NT2/D1 (cell line): Measurements from ENCODE around the gene PNPT1.

Source experiments
- DNase-seq: peaks from one replicate; pipeline ENCODE4 v3.0.0-alpha.2; 2011; ENCODE audit warnings: low read depth, low spot score
- H3K27me3 ChIP-seq: 2 replicates; pipeline ENCODE4 v1.6.0; 2011; ENCODE audit warnings: mild to moderate bottlenecking; ENCODE audit not compliant: insufficient read length, insufficient read depth
- H3K36me3 ChIP-seq: 2 replicates; pipeline ENCODE4 v1.6.1; 2011; ENCODE audit warnings: mild to moderate bottlenecking, low read length, mixed read lengths; ENCODE audit not compliant: insufficient read depth, insufficient read length
- H3K4me1 ChIP-seq: 2 replicates; pipeline ENCODE4 v1.5.1; 2011; ENCODE audit not compliant: insufficient read depth, insufficient read length
- H3K4me3 ChIP-seq: 2 replicates; pipeline ENCODE4 v1.5.1; 2011; ENCODE audit warnings: low read depth; ENCODE audit not compliant: insufficient read length
- H3K9ac ChIP-seq: 2 replicates; pipeline ENCODE4 v1.6.0; 2011; ENCODE audit warnings: low read depth; ENCODE audit not compliant: insufficient read length
- H3K9me3 ChIP-seq: 2 replicates; pipeline ENCODE4 v1.5.1; 2011; ENCODE audit warnings: mild to moderate bottlenecking, low read length; ENCODE audit not compliant: insufficient read depth
- SUZ12 ChIP-seq: IDR thresholded peaks from 2 replicates; pipeline ENCODE4 v1.6.1; 2011; ENCODE audit not compliant: insufficient read length, insufficient read depth; ENCODE audit errors: extremely low read depth
- YY1 ChIP-seq: IDR thresholded peaks from 2 replicates; pipeline ENCODE4 v1.6.1; 2011; ENCODE audit not compliant: insufficient read length, insufficient read depth
- ZNF274 ChIP-seq: IDR thresholded peaks from 2 replicates; pipeline ENCODE4 v1.6.1; 2011; ENCODE audit warnings: mild to moderate bottlenecking, low read depth, low read length

PNPT1 gene

GRCh38 chr2:55618275-55619055, 75.2 kb downstream of the PNPT1 start:
- Histone ChIP-seq H3K4me1 (no peaks in the 10 kb centered on the region), H3K36me3 (peaks cover 27% of the 10 kb centered on the region), H3K9me3 (no peaks in the 10 kb centered on the region), H3K27me3 (no peaks in the 10 kb centered on the region), H3K4me3 (peak overlapping the region; percentile 94), H3K9ac (peak overlapping the region; percentile 71)
- DNase-seq: peak; percentile 15
- TF ChIP-seq ZNF274 (no peak), SUZ12 (no peak), YY1 (no peak)

- no peak for DNase-seq
- H3K9me3 ChIP-seq: no peaks in the 10 kb centered on the region
These were observed 75.7 kb downstream of the PNPT1 start for GRCh38 chr2:55618025-55618274.

GRCh38 chr2:55617175-55618024, 76.2 kb downstream of the PNPT1 start, which contains the start of gene PPP4R3B:
Gene PPP4R3B (minus strand): TSS chr2:55617622. CDS start chr2:55617285, 337 bp downstream.
- Histone ChIP-seq H3K9me3 (no peaks in the 10 kb centered on the region), H3K27me3 (no peaks in the 10 kb centered on the region), H3K4me1 (no peaks in the 10 kb centered on the region), H3K4me3 (peak within 1 kb of the TSS; percentile 94), H3K36me3 (peaks cover 31% of the 10 kb centered on the region), H3K9ac (peak within 1 kb of the TSS; percentile 97)
- TF ChIP-seq YY1 (peak; percentile 80), ZNF274 (no peak), SUZ12 (no peak)
- peak; percentile 98 for DNase-seq

More at GRCh38 chr2:55618025-55618274, 75.7 kb downstream of the PNPT1 start:
- Histone ChIP-seq H3K9ac (peak overlapping the region; percentile 71), H3K4me1 (no peaks in the 10 kb centered on the region), H3K4me3 (peak overlapping the region; percentile 94), H3K36me3 (peaks cover 29% of the 10 kb centered on the region), H3K27me3 (no peaks in the 10 kb centered on the region)
- TF ChIP-seq ZNF274 (no peak), YY1 (no peak), SUZ12 (no peak)

GRCh38 chr2:55616551-55617174, 77.0 kb downstream of the PNPT1 start:
- Histone ChIP-seq H3K4me1 (no peaks in the 10 kb centered on the region), H3K27me3 (no peaks in the 10 kb centered on the region), H3K9ac (peak overlapping the region; percentile 97), H3K4me3 (peak overlapping the region; percentile 94), H3K36me3 (peaks cover 34% of the 10 kb centered on the region), H3K9me3 (no peaks in the 10 kb centered on the region)
- DNase-seq: peak; percentile 6
- TF ChIP-seq ZNF274 (no peak), SUZ12 (no peak), YY1 (no peak)

GRCh38 chr2:55611997-55612396, 81.6 kb downstream of the PNPT1 start:
- Histone ChIP-seq H3K27me3 (no peaks in the 10 kb centered on the region), H3K9ac (no peak overlapping the region), H3K4me3 (no peak overlapping the region), H3K4me1 (no peaks in the 10 kb centered on the region), H3K36me3 (peaks cover 31% of the 10 kb centered on the region), H3K9me3 (no peaks in the 10 kb centered on the region)
- no peak for DNase-seq
- no peak for TF ChIP-seq ZNF274
- no peak for TF ChIP-seq SUZ12
- no peak for TF ChIP-seq YY1

- H3K4me1 ChIP-seq: no peaks in the 10 kb centered on the region
- H3K36me3 ChIP-seq: peaks cover 31% of the 10 kb centered on the region
- H3K9ac ChIP-seq: no peak overlapping the region
These were observed 82.5 kb downstream of the PNPT1 start for GRCh38 chr2:55610954-55611743.

More at GRCh38 chr2:55610954-55611743, 82.5 kb downstream of the PNPT1 start:
- no peak for DNase-seq
- Histone ChIP-seq H3K4me3 (no peak overlapping the region), H3K27me3 (no peaks in the 10 kb centered on the region), H3K9me3 (no peaks in the 10 kb centered on the region)
- TF ChIP-seq SUZ12 (no peak), YY1 (no peak), ZNF274 (no peak)
